DMS153 treated with DMSO at 0.1 percent for 48 hours (cell line): ENCODE results near the gene GIGYF1.
"Not testable (repeated sequence)": the region's sequence is repeated elsewhere in the genome, so short reads cannot be mapped to it uniquely, and the experiment has no call there.

ENCODE experiments used
- DNase-seq: peaks from one replicate; lab custom pipeline; 2025; ENCODE audit not compliant: unreplicated experiment; lab: John Stamatoyannopoulos, UW

Gene GIGYF1

GRCh38 chr7:100694098-100694745 is at the start of gene GIGYF1:
Gene GIGYF1 (minus strand): TSS chr7:100694250. CDS start chr7:100688238, 6,012 bp downstream.
- DNase-seq, result peak; percentile 11

GRCh38 chr7:100739934-100740333 is 45.9 kb upstream of the GIGYF1 start:
- no peak for DNase-seq

GRCh38 chr7:100736671-100737070 is 42.6 kb upstream of the GIGYF1 start:
- DNase-seq, result no peak

- no peak for DNase-seq
These were observed 41.7 kb upstream of the GIGYF1 start for GRCh38 chr7:100735730-100736129.

- no peak for DNase-seq
These were observed 38.0 kb upstream of the GIGYF1 start for GRCh38 chr7:100731937-100732636.

GRCh38 chr7:100730136-100730800 is 36.2 kb upstream of the GIGYF1 start:
- DNase-seq, result no peak

GRCh38 chr7:100728196-100728595 is 34.1 kb upstream of the GIGYF1 start:
- DNase-seq, result no peak

GRCh38 chr7:100726996-100727761 is 33.1 kb upstream of the GIGYF1 start:
- DNase-seq, result no peak

GRCh38 chr7:100724364-100724763 is 30.3 kb upstream of the GIGYF1 start:
- DNase-seq, result not testable (repeated sequence)

- DNase-seq, result no peak
These were observed 29.8 kb upstream of the GIGYF1 start for GRCh38 chr7:100723732-100724275.

GRCh38 chr7:100722480-100723212 is 28.6 kb upstream of the GIGYF1 start:
- DNase-seq, result no peak

- DNase-seq, result no peak
These were observed 27.4 kb upstream of the GIGYF1 start for GRCh38 chr7:100721505-100721812.

- no peak for DNase-seq
These were observed 26.8 kb upstream of the GIGYF1 start for GRCh38 chr7:100720671-100721504.

GRCh38 chr7:100720279-100720670 is 26.2 kb upstream of the GIGYF1 start, which contains the start of gene EPO:
Gene EPO (plus strand): TSS chr7:100720468. CDS start chr7:100720981, 513 bp downstream.
- DNase-seq, result no peak

- DNase-seq, result no peak
These were observed 25.7 kb upstream of the GIGYF1 start for GRCh38 chr7:100719523-100720278.

GRCh38 chr7:100717073-100717472 is 23.0 kb upstream of the GIGYF1 start:
- not testable (repeated sequence) for DNase-seq

GRCh38 chr7:100714725-100715124 is 20.7 kb upstream of the GIGYF1 start:
- DNase-seq, result no peak

- no peak for DNase-seq
These were observed 17.3 kb upstream of the GIGYF1 start for GRCh38 chr7:100711369-100711768.

GRCh38 chr7:100710452-100710851 is 16.4 kb upstream of the GIGYF1 start:
- no peak for DNase-seq
